ENCODE results near the gene COL4A4. TPM values are rescaled to one million over a fixed set of nuclear protein-coding genes. Genes with fewer than 3 reads are reported as not detected.

Gene COL4A4
- total RNA-seq, 4 donors from 2014 or later, result 0.90 to 5.7 (median 3.1) TPM

DNA sequence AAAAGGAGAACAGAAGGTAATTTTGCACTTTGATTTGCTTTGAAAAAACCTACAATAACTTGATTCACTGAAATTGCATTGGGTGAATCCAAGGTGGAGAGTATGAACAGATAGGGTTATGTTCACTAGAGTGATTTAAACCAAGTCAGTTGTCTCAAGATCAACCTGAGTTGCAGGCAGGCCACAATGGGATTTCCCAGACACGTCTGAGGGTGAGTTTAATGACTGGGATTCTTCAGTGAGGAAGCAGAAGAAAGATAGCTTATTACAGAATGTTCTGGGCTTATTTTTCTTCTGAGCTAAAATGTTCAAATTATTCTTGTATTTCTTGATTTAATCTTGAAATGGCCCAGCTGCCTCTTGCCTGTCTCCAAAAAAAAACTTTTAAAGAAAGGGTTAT is 20.1 kb downstream of the COL4A4 start:
- H3K27me3 ChIP-seq, result no peaks in the 10 kb centered on the region
- H3K9me3 ChIP-seq, result peaks cover 0 to 13% (median 2%) of the 10 kb centered on the region in 4 donors
- no peak overlapping the region for H3K4me3 ChIP-seq
- TF ChIP-seq POLR2A (IDR thresholded peaks at IDR 0.05), result no peak
- TF ChIP-seq, protein P1, sequence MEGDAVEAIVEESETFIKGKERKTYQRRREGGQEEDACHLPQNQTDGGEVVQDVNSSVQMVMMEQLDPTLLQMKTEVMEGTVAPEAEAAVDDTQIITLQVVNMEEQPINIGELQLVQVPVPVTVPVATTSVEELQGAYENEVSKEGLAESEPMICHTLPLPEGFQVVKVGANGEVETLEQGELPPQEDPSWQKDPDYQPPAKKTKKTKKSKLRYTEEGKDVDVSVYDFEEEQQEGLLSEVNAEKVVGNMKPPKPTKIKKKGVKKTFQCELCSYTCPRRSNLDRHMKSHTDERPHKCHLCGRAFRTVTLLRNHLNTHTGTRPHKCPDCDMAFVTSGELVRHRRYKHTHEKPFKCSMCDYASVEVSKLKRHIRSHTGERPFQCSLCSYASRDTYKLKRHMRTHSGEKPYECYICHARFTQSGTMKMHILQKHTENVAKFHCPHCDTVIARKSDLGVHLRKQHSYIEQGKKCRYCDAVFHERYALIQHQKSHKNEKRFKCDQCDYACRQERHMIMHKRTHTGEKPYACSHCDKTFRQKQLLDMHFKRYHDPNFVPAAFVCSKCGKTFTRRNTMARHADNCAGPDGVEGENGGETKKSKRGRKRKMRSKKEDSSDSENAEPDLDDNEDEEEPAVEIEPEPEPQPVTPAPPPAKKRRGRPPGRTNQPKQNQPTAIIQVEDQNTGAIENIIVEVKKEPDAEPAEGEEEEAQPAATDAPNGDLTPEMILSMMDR (IDR thresholded peaks at IDR 0.05), result no peak
- TF ChIP-seq EP300 (IDR thresholded peaks at IDR 0.05), result no peak
- H3K4me1 ChIP-seq, result no peaks in the 10 kb centered on the region
- H3K27ac ChIP-seq, result no peak overlapping the region
- 41 to 48% methylated on average over 1 of the region's 1 CpG for WGBS, 2 donors
- no peak for DNase-seq (ENCODE audit: low spot score in 2 of 2)
- no peaks in the 10 kb centered on the region for H3K36me3 ChIP-seq

DNA sequence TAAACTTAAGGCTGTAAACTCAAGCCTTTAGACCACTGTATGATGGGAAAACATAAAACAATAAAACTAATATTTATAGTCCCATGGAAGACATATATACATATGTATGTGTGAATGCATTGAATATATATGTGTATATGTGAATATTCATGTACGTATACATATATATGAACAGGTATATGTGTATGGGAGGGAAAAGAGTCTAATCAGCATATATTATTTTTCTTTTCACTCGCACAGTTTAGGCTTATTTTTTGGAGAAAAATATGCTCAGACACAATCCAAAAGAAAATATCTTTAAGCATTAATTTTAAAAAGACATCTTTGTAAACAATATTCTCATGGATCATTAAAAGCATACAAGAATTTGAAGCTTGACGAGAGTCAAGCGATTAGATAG is 22.7 kb downstream of the COL4A4 start:
- WGBS, 2 donors, result 89 to 94% methylated on average over 4 of the region's 4 CpGs
- Histone ChIP-seq H3K27me3 (no peaks in the 10 kb centered on the region), H3K36me3 (no peaks in the 10 kb centered on the region), H3K4me3 (no peak overlapping the region), H3K4me1 (no peaks in the 10 kb centered on the region), H3K27ac (no peak overlapping the region), H3K9me3 (no peaks in the 10 kb centered on the region)
- TF ChIP-seq POLR2A (IDR thresholded peaks at IDR 0.05), result no peak
- TF ChIP-seq, protein P1 (IDR thresholded peaks at IDR 0.05), result no peak
- no peak for TF ChIP-seq EP300 (IDR thresholded peaks at IDR 0.05)
- DNase-seq (ENCODE audit: low spot score in 2 of 2), result no peak

DNA sequence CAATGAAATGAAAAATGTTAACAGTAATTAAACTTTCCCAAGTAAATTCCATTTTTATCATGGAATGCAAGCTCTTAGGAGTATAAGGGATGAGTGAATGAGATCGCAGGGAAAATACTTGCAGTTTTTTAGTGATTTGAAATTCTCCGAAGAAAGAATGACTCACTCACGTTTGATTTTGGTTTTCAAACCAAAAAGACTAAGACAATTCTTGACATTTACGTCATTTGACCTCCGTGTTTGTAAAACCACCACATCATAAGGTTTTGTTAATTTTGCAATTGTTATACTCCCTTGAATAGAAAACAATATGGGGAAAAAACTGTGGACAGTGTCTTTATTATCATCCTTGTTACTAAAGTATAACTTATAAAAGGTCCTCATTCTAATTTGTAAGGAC is 29.4 kb downstream of the COL4A4 start:
- Histone ChIP-seq H3K4me1 (no peaks in the 10 kb centered on the region), H3K36me3 (no peaks in the 10 kb centered on the region), H3K27me3 (no peaks in the 10 kb centered on the region), H3K27ac (no peak overlapping the region), H3K9me3 (no peaks in the 10 kb centered on the region), H3K4me3 (no peak overlapping the region)
- TF ChIP-seq, protein P1 (IDR thresholded peaks at IDR 0.05), result no peak
- TF ChIP-seq EP300 (IDR thresholded peaks at IDR 0.05) (no peak), POLR2A (IDR thresholded peaks at IDR 0.05) (no peak)
- 71 to 76% methylated on average over 5 of the region's 5 CpGs for WGBS, 2 donors
- DNase-seq (ENCODE audit: low spot score in 2 of 2), result no peak

DNA sequence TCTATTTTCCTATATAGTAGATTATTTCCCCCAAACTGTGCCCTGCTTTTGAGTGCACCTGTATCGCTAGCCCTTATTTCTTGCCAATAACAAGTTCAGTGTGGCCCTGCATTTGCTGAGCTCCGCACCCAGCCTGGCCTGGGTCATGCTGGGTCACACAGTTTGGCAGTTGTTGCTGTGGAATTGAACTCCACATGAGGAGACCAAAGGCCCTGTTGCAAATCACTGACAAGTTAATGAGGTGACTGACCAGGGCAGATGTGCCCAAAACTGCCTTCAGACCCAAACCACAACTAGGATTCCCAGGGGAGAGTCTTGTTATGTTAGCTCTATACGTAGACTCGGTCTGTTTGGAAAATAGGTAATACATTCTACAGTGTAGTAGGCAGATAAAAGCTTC is 31.0 kb downstream of the COL4A4 start:
- no peak overlapping the region for H3K4me3 ChIP-seq
- H3K27ac ChIP-seq, result no peak overlapping the region
- DNase-seq (ENCODE audit: low spot score in 2 of 2), result no peak
- TF ChIP-seq, protein P1 (IDR thresholded peaks at IDR 0.05), result no peak
- no peak for TF ChIP-seq EP300 (IDR thresholded peaks at IDR 0.05)
- no peak for TF ChIP-seq POLR2A (IDR thresholded peaks at IDR 0.05)
- H3K9me3 ChIP-seq, result no peaks in the 10 kb centered on the region
- no peaks in the 10 kb centered on the region for H3K36me3 ChIP-seq
- WGBS, 2 donors, result 53 to 57% methylated on average over 4 of the region's 4 CpGs
- no peaks in the 10 kb centered on the region for H3K27me3 ChIP-seq
- no peaks in the 10 kb centered on the region for H3K4me1 ChIP-seq

DNA sequence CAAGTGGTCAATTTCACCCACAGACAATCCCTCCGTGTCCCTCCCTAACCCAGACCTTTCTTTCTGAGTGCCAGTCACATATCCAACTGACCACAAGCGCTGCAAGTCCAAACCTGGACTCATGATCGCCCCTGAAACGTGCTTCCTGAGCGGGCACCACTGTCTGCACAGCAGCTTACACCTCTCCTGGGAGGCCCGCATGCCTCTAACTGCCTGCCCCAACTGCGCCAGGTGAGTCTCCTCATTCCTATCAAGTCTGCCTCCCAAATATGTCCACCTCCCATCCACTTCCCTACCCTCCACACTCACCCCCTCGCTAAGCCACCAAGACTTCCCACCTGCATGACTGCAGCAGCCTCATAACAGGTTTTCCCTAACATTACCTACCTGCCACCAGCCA is 33.4 kb downstream of the COL4A4 start:
- H3K36me3 ChIP-seq, result no peaks in the 10 kb centered on the region
- H3K27ac ChIP-seq, result no peak overlapping the region
- H3K4me3 ChIP-seq, result no peak overlapping the region
- 89 to 90% methylated on average over 8 of the region's 8 CpGs for WGBS, 2 donors
- no peaks in the 10 kb centered on the region for H3K4me1 ChIP-seq
- TF ChIP-seq POLR2A (IDR thresholded peaks at IDR 0.05) (no peak), EP300 (IDR thresholded peaks at IDR 0.05) (no peak)
- TF ChIP-seq, protein P1 (IDR thresholded peaks at IDR 0.05), result no peak
- no peak for DNase-seq (ENCODE audit: low spot score in 2 of 2)
- no peaks in the 10 kb centered on the region for H3K27me3 ChIP-seq
- no peaks in the 10 kb centered on the region for H3K9me3 ChIP-seq

Measured in tibial nerve (tissue), 4 donors.